OCI-LY1 (cell line): ENCODE measurements around the gene ARHGAP10.

ENCODE experiments used
- CTCF ChIP-seq: fragments of 200-600 bp; sonication (generic), shearing (Covaris generic); IDR thresholded peaks from 2 replicates; pipeline ENCODE4 v1.5.1; 2017; ENCODE audit warnings: mild to moderate bottlenecking, antibody characterized with exemption, low read length, moderate library complexity, mixed read lengths
- EZH2 ChIP-seq: fragments of 200-600 bp; sonication (generic), shearing (Covaris generic); IDR thresholded peaks from 2 replicates; pipeline ENCODE4 v1.8.0; 2017; ENCODE audit warnings: borderline replicate concordance, mixed run types, mild to moderate bottlenecking, antibody characterized with exemption, low read length, moderate library complexity, mixed read lengths

GRCh38 chr4:148061795-148062194 is 329.9 kb downstream of the ARHGAP10 start:
- TF ChIP-seq CTCF (no peak), EZH2 (no peak)
